GM10266 (cell line): ENCODE measurements around the gene IFT27.
A peak's percentile ranks its signal among the peaks of the same experiment; 100 is the strongest.
"Not testable (repeated sequence)": the region's sequence is repeated elsewhere in the genome, so short reads cannot be mapped to it uniquely, and the experiment has no call there.

Source experiments
- DNase-seq: peaks from one replicate; pipeline ENCODE4 v3.0.0; 2012; ENCODE audit errors: extremely low spot score
- CTCF ChIP-seq: IDR thresholded peaks from 2 replicates; pipeline ENCODE4 v1.5.1; 2012; ENCODE audit warnings: mild to moderate bottlenecking, low read depth; ENCODE audit not compliant: control insufficient read depth, insufficient read depth; ENCODE audit errors: missing control alignments

Gene IFT27

GRCh38 chr22:36758792-36759271 is 17.1 kb downstream of the IFT27 start:
- no peak for DNase-seq
- TF ChIP-seq CTCF: no peak

- TF ChIP-seq CTCF: peak; percentile 88
- DNase-seq: peak; percentile 72
Measured at GRCh38 chr22:36757668-36758211, 18.2 kb downstream of the IFT27 start.

- TF ChIP-seq CTCF: no peak
- DNase-seq: no peak
Measured at GRCh38 chr22:36756746-36757655, 18.9 kb downstream of the IFT27 start.

GRCh38 chr22:36756031-36756430 is 19.9 kb downstream of the IFT27 start:
- no peak for DNase-seq
- no peak for TF ChIP-seq CTCF

GRCh38 chr22:36755316-36755715 is 20.6 kb downstream of the IFT27 start:
- no peak for TF ChIP-seq CTCF
- no peak for DNase-seq

GRCh38 chr22:36754881-36755280 is 21.0 kb downstream of the IFT27 start:
- not testable (repeated sequence) for DNase-seq

- DNase-seq: no peak
- TF ChIP-seq CTCF: no peak
Measured at GRCh38 chr22:36753916-36754315, 22.0 kb downstream of the IFT27 start.
